NB4 (cell line): Measurements from ENCODE around the gene MAP3K5.

Source experiments
- DNase-seq: peaks from one replicate; pipeline ENCODE4 v3.0.0; 2010; ENCODE audit warnings: low read depth
- H3K4me3 ChIP-seq: one replicate; pipeline ENCODE4 v1.5.1; 2011; ENCODE audit warnings: mild to moderate bottlenecking, low read depth, low read length, moderate library complexity
- MYC ChIP-seq: IDR thresholded peaks from 2 replicates; pipeline ENCODE4 v1.6.1; 2011; ENCODE audit warnings: low read depth, low read length
- POLR2A ChIP-seq: IDR thresholded peaks from 2 replicates; pipeline ENCODE4 v1.6.1; 2011; ENCODE audit warnings: mild to moderate bottlenecking; ENCODE audit not compliant: insufficient read length; ENCODE audit errors: extremely low read depth
- TF ChIP-seq, protein P1 (sequence below): IDR thresholded peaks from 2 replicates; pipeline ENCODE4 v1.6.1; 2011; ENCODE audit warnings: low read depth, low read length
- TF ChIP-seq, protein P2 (sequence below): IDR thresholded peaks from one replicate; pipeline ENCODE4 v1.5.1; 2012; ENCODE audit warnings: low read depth, low read length

MAP3K5 gene

DNA sequence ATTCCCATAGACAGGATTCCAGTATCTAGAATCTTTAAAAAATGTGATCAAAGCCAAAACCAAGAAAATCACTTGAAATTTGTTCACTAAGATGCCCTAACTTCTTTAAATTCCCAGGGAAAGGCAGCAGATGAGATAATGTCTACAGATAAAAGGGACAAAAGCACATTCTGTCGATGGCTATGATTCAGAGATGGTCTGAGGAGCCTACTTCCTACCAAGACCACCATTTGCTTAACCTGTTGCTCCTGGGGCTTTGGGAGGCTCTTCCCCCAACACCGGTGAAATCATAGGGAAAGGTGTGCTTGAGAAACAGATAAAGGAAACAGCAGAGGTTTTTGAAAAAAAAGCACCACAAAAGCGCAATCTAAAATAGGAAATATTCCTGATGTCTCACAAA lies 123.7 kb downstream of the MAP3K5 start:
- TF ChIP-seq, protein P1, sequence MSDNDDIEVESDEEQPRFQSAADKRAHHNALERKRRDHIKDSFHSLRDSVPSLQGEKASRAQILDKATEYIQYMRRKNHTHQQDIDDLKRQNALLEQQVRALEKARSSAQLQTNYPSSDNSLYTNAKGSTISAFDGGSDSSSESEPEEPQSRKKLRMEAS, result no peak
- TF ChIP-seq POLR2A, result no peak
- no peak for TF ChIP-seq MYC
- TF ChIP-seq, protein P2, sequence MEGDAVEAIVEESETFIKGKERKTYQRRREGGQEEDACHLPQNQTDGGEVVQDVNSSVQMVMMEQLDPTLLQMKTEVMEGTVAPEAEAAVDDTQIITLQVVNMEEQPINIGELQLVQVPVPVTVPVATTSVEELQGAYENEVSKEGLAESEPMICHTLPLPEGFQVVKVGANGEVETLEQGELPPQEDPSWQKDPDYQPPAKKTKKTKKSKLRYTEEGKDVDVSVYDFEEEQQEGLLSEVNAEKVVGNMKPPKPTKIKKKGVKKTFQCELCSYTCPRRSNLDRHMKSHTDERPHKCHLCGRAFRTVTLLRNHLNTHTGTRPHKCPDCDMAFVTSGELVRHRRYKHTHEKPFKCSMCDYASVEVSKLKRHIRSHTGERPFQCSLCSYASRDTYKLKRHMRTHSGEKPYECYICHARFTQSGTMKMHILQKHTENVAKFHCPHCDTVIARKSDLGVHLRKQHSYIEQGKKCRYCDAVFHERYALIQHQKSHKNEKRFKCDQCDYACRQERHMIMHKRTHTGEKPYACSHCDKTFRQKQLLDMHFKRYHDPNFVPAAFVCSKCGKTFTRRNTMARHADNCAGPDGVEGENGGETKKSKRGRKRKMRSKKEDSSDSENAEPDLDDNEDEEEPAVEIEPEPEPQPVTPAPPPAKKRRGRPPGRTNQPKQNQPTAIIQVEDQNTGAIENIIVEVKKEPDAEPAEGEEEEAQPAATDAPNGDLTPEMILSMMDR, result no peak
- no peak overlapping the region for H3K4me3 ChIP-seq
- DNase-seq, result no peak

DNA sequence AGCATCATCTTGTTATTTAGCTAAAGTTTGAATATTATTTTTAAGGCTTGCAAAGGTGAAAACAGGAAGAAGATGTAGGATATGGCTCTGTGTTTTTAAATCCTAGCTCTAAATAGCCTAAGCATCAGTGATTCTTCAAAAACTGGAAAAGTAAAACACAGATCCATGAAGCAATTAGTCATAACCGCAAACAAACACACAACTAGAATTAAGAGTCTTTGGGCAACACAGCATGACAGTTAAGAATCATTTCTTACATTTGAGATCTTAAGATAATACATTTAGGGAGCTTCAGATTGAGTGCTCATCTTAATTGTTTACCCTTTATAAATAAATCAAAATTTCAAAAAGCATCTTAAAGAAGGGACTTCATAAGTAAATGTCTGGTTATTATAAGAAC lies 126.2 kb downstream of the MAP3K5 start:
- H3K4me3 ChIP-seq, result no peak overlapping the region
- DNase-seq, result no peak
- TF ChIP-seq, protein P2, result no peak
- TF ChIP-seq MYC (no peak), POLR2A (no peak)
- TF ChIP-seq, protein P1, result no peak

DNA sequence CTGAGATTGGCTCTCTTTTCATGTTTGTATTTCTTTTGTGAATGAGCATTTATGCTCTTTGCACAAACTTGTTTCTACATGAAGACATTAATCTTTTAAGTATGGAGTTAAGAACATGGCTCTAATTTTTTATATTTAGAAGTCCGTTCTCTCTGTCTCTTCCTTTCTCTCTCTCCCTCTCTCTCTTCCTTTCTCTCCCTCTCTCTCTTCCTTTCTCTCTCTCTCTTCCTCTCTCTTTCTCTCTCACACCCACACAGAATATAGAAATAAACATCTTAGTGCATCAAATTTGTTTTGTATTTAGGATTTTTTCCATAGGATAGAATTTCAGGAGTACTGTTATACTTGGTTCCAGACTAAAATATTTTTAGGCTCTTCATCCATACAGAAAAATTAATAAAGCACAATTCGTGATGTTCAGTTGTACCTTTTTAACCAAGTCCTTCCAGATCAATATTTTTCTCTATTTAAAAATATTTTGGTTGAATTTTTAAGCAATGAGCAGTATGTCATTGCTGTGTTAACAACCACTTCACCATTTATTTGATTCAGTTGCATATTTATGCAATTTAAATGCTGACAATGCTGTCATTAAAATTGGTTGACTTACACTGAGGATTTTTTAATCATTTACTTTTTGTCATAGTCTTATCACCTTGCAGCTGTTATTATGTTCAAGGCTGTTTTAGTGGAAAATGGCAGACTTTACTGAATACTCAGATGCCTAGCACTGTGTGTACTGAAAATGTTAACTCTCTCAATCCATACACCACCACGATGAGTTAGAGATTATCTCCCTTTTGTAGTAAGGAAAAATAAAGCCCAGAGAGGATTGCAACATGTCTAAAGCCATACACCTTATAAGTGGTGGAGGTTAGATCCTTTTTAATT lies 129.7 kb downstream of the MAP3K5 start:
- DNase-seq, result no peak
- TF ChIP-seq POLR2A (no peak), MYC (no peak)
- TF ChIP-seq, protein P2, result no peak
- TF ChIP-seq, protein P1, result no peak
- no peak overlapping the region for H3K4me3 ChIP-seq

DNA sequence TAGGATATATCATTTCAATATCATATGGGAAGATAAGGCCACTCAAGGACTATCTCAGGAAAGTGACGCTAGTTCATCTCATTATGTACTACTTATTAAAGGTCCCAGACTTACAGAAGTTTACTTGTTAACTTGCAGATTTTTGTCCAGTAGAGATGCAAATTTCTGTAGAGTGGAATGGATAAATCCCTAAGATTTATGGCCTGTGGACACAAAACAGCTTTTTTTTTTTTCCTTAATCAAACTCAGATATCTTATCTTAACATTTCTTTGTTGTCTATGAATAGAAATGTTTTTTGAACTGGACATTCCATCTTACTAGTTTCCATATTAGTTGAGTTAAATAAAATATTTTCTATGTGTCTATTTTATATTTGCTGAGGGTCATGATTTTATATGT lies 131.6 kb downstream of the MAP3K5 start:
- no peak overlapping the region for H3K4me3 ChIP-seq
- TF ChIP-seq POLR2A (no peak), MYC (no peak)
- TF ChIP-seq, protein P2, result no peak
- TF ChIP-seq, protein P1, result no peak
- DNase-seq, result no peak

DNA sequence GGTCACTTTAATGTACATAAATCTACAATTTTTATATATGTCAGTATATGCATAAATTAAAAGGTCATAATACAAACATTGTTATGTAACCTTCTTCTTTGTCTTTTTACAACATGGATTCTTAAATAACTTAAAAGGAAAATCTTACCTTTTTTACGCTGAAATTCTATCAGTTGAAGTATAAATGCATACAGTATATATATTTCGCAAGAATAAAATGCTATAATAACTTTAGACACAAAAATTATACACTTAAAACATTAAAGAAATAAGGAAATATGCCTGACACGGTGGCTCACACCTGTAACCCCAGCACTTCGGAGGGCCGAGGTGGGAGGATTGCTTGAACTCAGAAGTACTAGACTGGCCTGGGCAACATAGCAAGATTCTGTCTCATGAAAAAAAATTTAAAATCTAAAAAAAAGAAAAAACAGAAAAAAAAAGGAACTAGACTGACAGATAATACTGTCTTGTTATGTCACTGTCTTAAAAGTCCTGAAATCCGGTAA lies 132.2 kb downstream of the MAP3K5 start:
- no peak for TF ChIP-seq POLR2A
- TF ChIP-seq, protein P1, result no peak
- TF ChIP-seq, protein P2, result no peak
- no peak for TF ChIP-seq MYC
- no peak for DNase-seq

More for the DNA sequence above, 132.2 kb downstream of the MAP3K5 start:
- H3K4me3 ChIP-seq, result no peak overlapping the region
